Measurements from ENCODE around the gene S100A13.

Gene S100A13

GRCh38 chr1:153613406-153613805 lies 13.9 kb downstream of the S100A13 start:
- no peak for DNase-seq (ENCODE audit: low spot score)
- no peak for TF ChIP-seq CTCF (IDR thresholded peaks at IDR 0.05; ENCODE audit: extremely low read depth, missing control alignments)

GRCh38 chr1:153612755-153613331 lies 14.5 kb downstream of the S100A13 start, which contains the start of gene S100A16:
Gene S100A16 (minus strand): TSS chr1:153613137. CDS start chr1:153608151, 4,986 bp downstream.
- no peak for DNase-seq (ENCODE audit: low spot score)
- no peak for TF ChIP-seq CTCF (IDR thresholded peaks at IDR 0.05; ENCODE audit: extremely low read depth, missing control alignments)

GRCh38 chr1:153612111-153612754 lies 15.1 kb downstream of the S100A13 start:
- DNase-seq (ENCODE audit: low spot score) = no peak
- no peak for TF ChIP-seq CTCF (IDR thresholded peaks at IDR 0.05; ENCODE audit: extremely low read depth, missing control alignments)

GRCh38 chr1:153611356-153611755 lies 15.9 kb downstream of the S100A13 start:
- DNase-seq (ENCODE audit: low spot score) = no peak
- no peak for TF ChIP-seq CTCF (IDR thresholded peaks at IDR 0.05; ENCODE audit: extremely low read depth, missing control alignments)

- TF ChIP-seq CTCF (IDR thresholded peaks at IDR 0.05; ENCODE audit: extremely low read depth, missing control alignments) = no peak
- no peak for DNase-seq (ENCODE audit: low spot score)
Observed at GRCh38 chr1:153610811-153611301, 16.4 kb downstream of the S100A13 start.

- DNase-seq (ENCODE audit: low spot score) = no peak
- TF ChIP-seq CTCF (IDR thresholded peaks at IDR 0.05; ENCODE audit: extremely low read depth, missing control alignments) = no peak
Observed at GRCh38 chr1:153610334-153610733, 17.0 kb downstream of the S100A13 start.

GRCh38 chr1:153609585-153609907 lies 17.8 kb downstream of the S100A13 start:
- DNase-seq (ENCODE audit: low spot score) = no peak
- no peak for TF ChIP-seq CTCF (IDR thresholded peaks at IDR 0.05; ENCODE audit: extremely low read depth, missing control alignments)
